Measurements from ENCODE around the gene CDC45. TPM values are rescaled to one million over a fixed set of nuclear protein-coding genes. Genes with fewer than 3 reads are reported as not detected.

The CDC45 gene
- total and polyA plus RNA-seq, 7 experiments from 2014 or later, result 0.35 to 57.7 (median 0.85) TPM

DNA sequence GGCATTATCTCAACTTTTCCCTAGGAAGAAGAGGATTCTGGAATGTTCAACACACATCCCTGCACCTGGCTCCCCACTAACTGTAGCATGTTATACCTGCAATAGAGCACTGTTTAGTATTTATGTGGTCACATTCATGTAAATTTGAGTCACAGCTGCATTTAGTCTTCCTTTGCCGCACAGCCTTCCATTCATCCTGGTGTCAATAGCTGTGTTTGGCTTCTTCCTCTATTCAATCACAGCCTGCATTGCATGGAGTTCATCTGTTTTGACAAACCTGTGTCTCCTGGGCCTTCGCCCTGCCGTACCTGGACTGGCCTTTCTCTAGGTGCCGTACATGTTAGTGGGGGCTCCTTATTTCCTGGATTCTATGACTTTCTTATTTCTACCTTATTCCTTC is 28.1 kb upstream of the CDC45 start:
- Mint-ChIP-seq H3K27ac (peak overlapping the region in 5 of 9 donors; percentile 10 to 44 (median 27)), H3K27me3 (no peaks in the 10 kb centered on the region), H3K9me3 (peaks cover 0 to 1% (median 0%) of the 10 kb centered on the region in 11 donors), H3K36me3 (peaks cover 9 to 36% (median 18%) of the 10 kb centered on the region in 5 donors), H3K4me3 (no peak overlapping the region), H3K4me1 (peaks cover 11 to 27% (median 19%) of the 10 kb centered on the region in 7 donors)
- Histone ChIP-seq H3K36me3 (ENCODE audit: control insufficient read depth in 2 of 3, insufficient read depth in 3 of 3, low read length in 3 of 3) (peaks cover 12 to 50% (median 25%) of the 10 kb centered on the region in 3 experiments), H3K4me3 (ENCODE audit: low read length) (no peak overlapping the region), H3K27ac (ENCODE audit: low read depth, low read length) (no peak overlapping the region), H3K9me3 (ENCODE audit: control insufficient read depth in 2 of 3, low read length in 3 of 3) (no peaks in the 10 kb centered on the region), H3K27me3 (ENCODE audit: control insufficient read depth in 2 of 2, insufficient read depth in 2 of 2, low read length in 2 of 2) (no peaks in the 10 kb centered on the region), H3K4me1 (ENCODE audit: control insufficient read depth in 2 of 2, insufficient read depth in 2 of 2, low read length in 2 of 2) (peaks cover 11 to 12% of the 10 kb centered on the region in 2 donors)
- CTCF ChIA-PET, result no interaction called here
- no peak for ATAC-seq
- DNase-seq, result no peak
- POLR2A ChIA-PET, result interaction anchor here (2.3 kb wide), 1 partner anchor 20 kb away, joined by 8 read pairs; the partner anchor contains the start of genes HIRA and MRPL40
- intact Hi-C loops (cut with micrococcal nuclease), result no loop called here

- H3K4me3 ChIP-seq (ENCODE audit: low read length), result no peak overlapping the region
- Mint-ChIP-seq H3K27me3 (no peaks in the 10 kb centered on the region), H3K9me3 (peaks cover 0 to 2% (median 0%) of the 10 kb centered on the region in 11 donors), H3K4me3 (no peak overlapping the region), H3K36me3 (peaks cover 9 to 50% (median 15%) of the 10 kb centered on the region in 5 donors), H3K27ac (peak overlapping the region in 1 of 9 donors; percentile 52), H3K4me1 (peaks cover 0 to 8% (median 1%) of the 10 kb centered on the region in 7 donors)
- no peak overlapping the region for H3K27ac ChIP-seq (ENCODE audit: low read depth, low read length)
- ATAC-seq (no peak), DNase-seq (no peak)
- H3K36me3 ChIP-seq (ENCODE audit: control insufficient read depth in 2 of 3, insufficient read depth in 3 of 3, low read length in 3 of 3), result peaks cover 19 to 66% (median 25%) of the 10 kb centered on the region in 3 experiments
- CTCF ChIA-PET, result interaction anchor here (0.5 kb wide), 1 partner anchor 175 kb away, joined by 3 read pairs; no protein-coding TSS in a partner anchor
- intact Hi-C loops (cut with micrococcal nuclease), result no loop called here
- no peaks in the 10 kb centered on the region for H3K27me3 ChIP-seq (ENCODE audit: control insufficient read depth in 2 of 2, insufficient read depth in 2 of 2, low read length in 2 of 2)
- no peaks in the 10 kb centered on the region for H3K9me3 ChIP-seq (ENCODE audit: control insufficient read depth in 2 of 3, low read length in 3 of 3)
- POLR2A ChIA-PET, result no interaction called here
- H3K4me1 ChIP-seq (ENCODE audit: control insufficient read depth in 2 of 2, insufficient read depth in 2 of 2, low read length in 2 of 2), result peaks cover 3 to 5% of the 10 kb centered on the region in 2 donors
These were observed 26.0 kb upstream of the CDC45 start for GRCh38 chr22:19453718-19454117.

- peaks cover 19 to 66% (median 25%) of the 10 kb centered on the region in 3 experiments for H3K36me3 ChIP-seq (ENCODE audit: control insufficient read depth in 2 of 3, insufficient read depth in 3 of 3, low read length in 3 of 3)
- Mint-ChIP-seq H3K36me3 (peaks cover 9 to 50% (median 15%) of the 10 kb centered on the region in 5 donors), H3K4me1 (peaks cover 0 to 5% (median 1%) of the 10 kb centered on the region in 7 donors), H3K27me3 (no peaks in the 10 kb centered on the region), H3K4me3 (no peak overlapping the region), H3K9me3 (peaks cover 0 to 2% (median 0%) of the 10 kb centered on the region in 11 donors), H3K27ac (peak overlapping the region in 3 of 9 donors; percentile 45 to 63 (median 52))
- no peaks in the 10 kb centered on the region for H3K27me3 ChIP-seq (ENCODE audit: control insufficient read depth in 2 of 2, insufficient read depth in 2 of 2, low read length in 2 of 2)
- H3K9me3 ChIP-seq (ENCODE audit: control insufficient read depth in 2 of 3, low read length in 3 of 3), result no peaks in the 10 kb centered on the region
- POLR2A ChIA-PET, result no interaction called here
- intact Hi-C loops (cut with micrococcal nuclease), result no loop called here
- no peak for DNase-seq
- H3K27ac ChIP-seq (ENCODE audit: low read depth, low read length), result no peak overlapping the region
- CTCF ChIA-PET, result interaction anchor here (0.5 kb wide), 1 partner anchor 175 kb away, joined by 3 read pairs; no protein-coding TSS in a partner anchor
- peaks cover 0 to under 1% of the 10 kb centered on the region in 2 donors for H3K4me1 ChIP-seq (ENCODE audit: control insufficient read depth in 2 of 2, insufficient read depth in 2 of 2, low read length in 2 of 2)
- ATAC-seq, result no peak
- H3K4me3 ChIP-seq (ENCODE audit: low read length), result no peak overlapping the region
These were observed 25.6 kb upstream of the CDC45 start for GRCh38 chr22:19454156-19454555.

- ATAC-seq, result no peak
- Histone ChIP-seq H3K27ac (ENCODE audit: low read depth, low read length) (no peak overlapping the region), H3K9me3 (ENCODE audit: control insufficient read depth in 2 of 3, low read length in 3 of 3) (no peaks in the 10 kb centered on the region), H3K4me3 (ENCODE audit: low read length) (no peak overlapping the region), H3K4me1 (ENCODE audit: control insufficient read depth in 2 of 2, insufficient read depth in 2 of 2, low read length in 2 of 2) (no peaks in the 10 kb centered on the region), H3K27me3 (ENCODE audit: control insufficient read depth in 2 of 2, insufficient read depth in 2 of 2, low read length in 2 of 2) (no peaks in the 10 kb centered on the region), H3K36me3 (ENCODE audit: control insufficient read depth in 2 of 3, insufficient read depth in 3 of 3, low read length in 3 of 3) (peaks cover 19 to 67% (median 25%) of the 10 kb centered on the region in 3 experiments)
- peaks cover 0 to 2% (median 0%) of the 10 kb centered on the region in 11 donors for H3K9me3 Mint-ChIP-seq
- H3K4me3 Mint-ChIP-seq, result no peak overlapping the region
- H3K36me3 Mint-ChIP-seq, result peaks cover 9 to 51% (median 15%) of the 10 kb centered on the region in 5 donors
- no peak for DNase-seq
- intact Hi-C loops (cut with micrococcal nuclease), result no loop called here
- no peaks in the 10 kb centered on the region for H3K27me3 Mint-ChIP-seq
- ChIA-PET POLR2A (interaction anchor here (1.2 to 2.1 kb wide), 2 partner anchors 7 to 10 kb away, joined by 5 read pairs; partner anchors contain the start of gene C22orf39), CTCF (no interaction called here)
- H3K4me1 Mint-ChIP-seq, result peaks cover 0 to 1% (median 0%) of the 10 kb centered on the region in 7 donors
- peak overlapping the region in 4 of 9 donors; percentile 1 to 70 (median 56) for H3K27ac Mint-ChIP-seq
These were observed 24.7 kb upstream of the CDC45 start for GRCh38 chr22:19455033-19455432.

DNA sequence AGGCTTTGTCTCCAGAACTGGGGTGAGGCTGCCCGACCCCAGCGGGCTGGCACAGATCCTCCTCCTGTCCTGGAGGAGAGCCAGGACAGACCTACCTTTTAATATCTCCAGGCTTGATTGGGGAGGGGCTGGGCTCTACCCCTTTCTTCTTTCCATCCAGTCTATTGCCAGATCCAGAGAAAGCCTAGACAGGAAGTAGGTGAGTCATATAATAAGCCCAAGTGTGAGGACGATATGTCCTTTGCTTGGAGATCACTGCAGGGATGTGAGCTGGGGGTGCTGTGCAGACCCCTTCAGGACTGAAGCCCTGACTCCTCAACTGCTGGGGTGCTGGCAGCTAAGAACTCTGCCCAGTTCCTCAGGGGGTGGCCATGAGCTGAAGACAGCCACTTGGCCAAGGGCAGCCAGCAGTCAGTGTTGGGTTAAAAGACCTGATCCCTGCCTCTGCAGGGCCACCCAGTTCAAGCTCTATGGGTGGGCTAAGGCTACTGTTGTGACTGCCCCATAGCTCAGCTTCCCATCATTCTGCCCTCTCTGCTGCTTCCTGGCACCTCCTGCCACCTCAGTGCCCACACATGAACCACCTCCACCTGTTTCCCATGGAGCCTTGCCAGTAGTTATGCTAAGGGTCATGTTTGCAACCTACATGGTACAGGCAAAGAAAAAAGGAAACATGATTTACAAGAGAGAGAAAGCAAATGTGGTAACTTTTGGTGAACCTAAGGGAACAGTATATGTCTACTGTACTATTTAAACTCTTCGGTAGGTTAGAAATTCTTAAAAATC is 23.9 kb upstream of the CDC45 start:
- CTCF ChIA-PET, result no interaction called here
- H3K9me3 ChIP-seq (ENCODE audit: control insufficient read depth in 2 of 3, low read length in 3 of 3), result no peaks in the 10 kb centered on the region
- no peak for ATAC-seq
- H3K27me3 ChIP-seq (ENCODE audit: control insufficient read depth in 2 of 2, insufficient read depth in 2 of 2, low read length in 2 of 2), result no peaks in the 10 kb centered on the region
- intact Hi-C loops (cut with micrococcal nuclease), result no loop called here
- no peak for DNase-seq
- H3K4me1 Mint-ChIP-seq, result peaks cover 0 to 1% (median 0%) of the 10 kb centered on the region in 7 donors
- H3K27ac Mint-ChIP-seq, result peak overlapping the region in 5 of 9 donors; percentile 30 to 76 (median 54)
- H3K9me3 Mint-ChIP-seq, result peaks cover 0 to 2% (median 0%) of the 10 kb centered on the region in 11 donors
- H3K36me3 Mint-ChIP-seq, result peaks cover 9 to 54% (median 15%) of the 10 kb centered on the region in 5 donors
- H3K27me3 Mint-ChIP-seq, result no peaks in the 10 kb centered on the region
- peaks cover 19 to 70% (median 25%) of the 10 kb centered on the region in 3 experiments for H3K36me3 ChIP-seq (ENCODE audit: control insufficient read depth in 2 of 3, insufficient read depth in 3 of 3, low read length in 3 of 3)
- H3K4me1 ChIP-seq (ENCODE audit: control insufficient read depth in 2 of 2, insufficient read depth in 2 of 2, low read length in 2 of 2), result no peaks in the 10 kb centered on the region
- POLR2A ChIA-PET, result interaction anchor here (1.2 to 2.1 kb wide), 2 partner anchors 8 to 10 kb away, joined by 5 read pairs; partner anchors contain the start of gene C22orf39
- no peak overlapping the region for H3K27ac ChIP-seq (ENCODE audit: low read depth, low read length)
- H3K4me3 Mint-ChIP-seq, result no peak overlapping the region
- H3K4me3 ChIP-seq (ENCODE audit: low read length), result no peak overlapping the region

GRCh38 chr22:19456541-19456940 is 23.2 kb upstream of the CDC45 start:
- Mint-ChIP-seq H3K36me3 (peaks cover 9 to 59% (median 15%) of the 10 kb centered on the region in 5 donors), H3K27me3 (no peaks in the 10 kb centered on the region), H3K4me3 (no peak overlapping the region), H3K27ac (peak overlapping the region in 1 of 9 donors; percentile 51), H3K4me1 (peaks cover 0 to 1% (median 0%) of the 10 kb centered on the region in 7 donors), H3K9me3 (peaks cover 0 to 2% (median 0%) of the 10 kb centered on the region in 11 donors)
- ATAC-seq (no peak), DNase-seq (no peak)
- Histone ChIP-seq H3K4me1 (ENCODE audit: control insufficient read depth in 2 of 2, insufficient read depth in 2 of 2, low read length in 2 of 2) (no peaks in the 10 kb centered on the region), H3K27ac (ENCODE audit: low read depth, low read length) (no peak overlapping the region), H3K4me3 (ENCODE audit: low read length) (no peak overlapping the region), H3K36me3 (ENCODE audit: control insufficient read depth in 2 of 3, insufficient read depth in 3 of 3, low read length in 3 of 3) (peaks cover 19 to 67% (median 25%) of the 10 kb centered on the region in 3 experiments), H3K27me3 (ENCODE audit: control insufficient read depth in 2 of 2, insufficient read depth in 2 of 2, low read length in 2 of 2) (no peaks in the 10 kb centered on the region), H3K9me3 (ENCODE audit: control insufficient read depth in 2 of 3, low read length in 3 of 3) (no peaks in the 10 kb centered on the region)
- intact Hi-C loops (cut with micrococcal nuclease), result no loop called here
- ChIA-PET CTCF (no interaction called here), POLR2A (interaction anchor here (2.1 kb wide), 1 partner anchor 9 kb away, joined by 5 read pairs; the partner anchor contains the start of gene C22orf39)
